ENCODE results near the gene SLC27A1.

GRCh38 chr19:17460372-17461230, 9.7 kb upstream of the SLC27A1 start, which contains the start of gene NXNL1:
- TF ChIP-seq CTCF (conservative IDR thresholded peaks at IDR 0.05; ENCODE audit: low read depth in 2 of 2) (no peak), EZH2phosphoT487 (IDR thresholded peaks at IDR 0.05; ENCODE audit: unreplicated experiment) (no peak), JUNB (IDR thresholded peaks at IDR 0.05; ENCODE audit: unreplicated experiment) (no peak), REST (IDR thresholded peaks at IDR 0.05; ENCODE audit: unreplicated experiment) (no peak), EZH2 (IDR thresholded peaks at IDR 0.05; ENCODE audit: low read depth, unreplicated experiment) (no peak), NANOG (IDR thresholded peaks at IDR 0.05; ENCODE audit: borderline replicate concordance) (no peak), ZNF331 (CRISPR knock-in tag; IDR thresholded peaks at IDR 0.05; ENCODE audit: low read depth) (no peak), POLR2AphosphoS5 (IDR thresholded peaks at IDR 0.05; ENCODE audit: low read depth) (no peak), CREB1 (CRISPR knock-in tag; IDR thresholded peaks at IDR 0.05; ENCODE audit: low read depth) (no peak), ZNF114 (CRISPR knock-in tag; IDR thresholded peaks at IDR 0.05) (no peak)
- TF ChIP-seq, protein P1, sequence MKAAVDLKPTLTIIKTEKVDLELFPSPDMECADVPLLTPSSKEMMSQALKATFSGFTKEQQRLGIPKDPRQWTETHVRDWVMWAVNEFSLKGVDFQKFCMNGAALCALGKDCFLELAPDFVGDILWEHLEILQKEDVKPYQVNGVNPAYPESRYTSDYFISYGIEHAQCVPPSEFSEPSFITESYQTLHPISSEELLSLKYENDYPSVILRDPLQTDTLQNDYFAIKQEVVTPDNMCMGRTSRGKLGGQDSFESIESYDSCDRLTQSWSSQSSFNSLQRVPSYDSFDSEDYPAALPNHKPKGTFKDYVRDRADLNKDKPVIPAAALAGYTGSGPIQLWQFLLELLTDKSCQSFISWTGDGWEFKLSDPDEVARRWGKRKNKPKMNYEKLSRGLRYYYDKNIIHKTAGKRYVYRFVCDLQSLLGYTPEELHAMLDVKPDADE (IDR thresholded peaks at IDR 0.05), result no peak
